HEK293 (cell line): ENCODE measurements around the gene P2RX6.

Source experiments
- FEZF1 ChIP-seq: fragments of 450-650 bp; formaldehyde crosslinking; IDR thresholded peaks from 2 replicates; pipeline ENCODE4 v1.5.1; 2016; ENCODE audit warnings: missing biosample characterization, missing genetic modification characterization
- KLF16 ChIP-seq: fragments of 450-650 bp; formaldehyde crosslinking; IDR thresholded peaks from 2 replicates; pipeline ENCODE4 v1.5.1; 2017; ENCODE audit warnings: missing biosample characterization, missing genetic modification characterization
- MEIS1 ChIP-seq: sonication (generic); formaldehyde crosslinking; IDR thresholded peaks from 2 replicates; pipeline ENCODE4 v1.8.1; 2022; ENCODE audit warnings: missing genetic modification reagents, mild to moderate bottlenecking, borderline replicate concordance
- PRDM1 ChIP-seq: fragments of 450-650 bp; formaldehyde crosslinking; IDR thresholded peaks from 2 replicates; pipeline ENCODE4; 2016; ENCODE audit warnings: missing biosample characterization, missing genetic modification characterization
- SP7 ChIP-seq: fragments of 450-650 bp; formaldehyde crosslinking; IDR thresholded peaks from 2 replicates; pipeline ENCODE4 v1.5.1; 2016; ENCODE audit warnings: missing biosample characterization, missing genetic modification characterization
- TRIM28 ChIP-seq: IDR thresholded peaks from 2 replicates; pipeline ENCODE4 v1.6.1; 2011; ENCODE audit warnings: low read length, control low read depth, borderline replicate concordance
- ZFP69B ChIP-seq: fragments of 450-650 bp; formaldehyde crosslinking; IDR thresholded peaks from 2 replicates; pipeline ENCODE4 v1.5.1; 2016; ENCODE audit warnings: missing biosample characterization, missing genetic modification characterization
- ZNF138 ChIP-seq: fragments of 450-650 bp; formaldehyde crosslinking; IDR thresholded peaks from 2 replicates; pipeline ENCODE4 v1.5.1; 2016; ENCODE audit warnings: missing biosample characterization, missing genetic modification characterization, borderline replicate concordance
- ZNF155 ChIP-seq: fragments of 450-650 bp; formaldehyde crosslinking; IDR thresholded peaks from 2 replicates; pipeline ENCODE4 v1.5.1; 2016; ENCODE audit warnings: missing biosample characterization, missing genetic modification characterization
- ZNF223 ChIP-seq: fragments of 450-650 bp; formaldehyde crosslinking; IDR thresholded peaks from 2 replicates; pipeline ENCODE4 v1.5.1; 2016; ENCODE audit warnings: missing biosample characterization, missing genetic modification characterization
- ZNF324 ChIP-seq: fragments of 450-650 bp; formaldehyde crosslinking; IDR thresholded peaks from 2 replicates; pipeline ENCODE4 v1.5.1; 2016; ENCODE audit warnings: missing biosample characterization, missing genetic modification characterization
- ZNF335 ChIP-seq: fragments of 450-650 bp; formaldehyde crosslinking; conservative IDR thresholded peaks from 2 replicates; pipeline ENCODE4 v1.5.1; 2016; ENCODE audit warnings: missing biosample characterization, missing genetic modification characterization
- ZNF354C ChIP-seq: fragments of 450-650 bp; formaldehyde crosslinking; IDR thresholded peaks from 2 replicates; pipeline ENCODE4 v1.5.1; 2016; ENCODE audit warnings: missing biosample characterization, missing genetic modification characterization, low read depth, borderline replicate concordance
- ZNF514 ChIP-seq: fragments of 450-650 bp; formaldehyde crosslinking; IDR thresholded peaks from 2 replicates; pipeline ENCODE4 v1.5.1; 2016; ENCODE audit warnings: missing biosample characterization, missing genetic modification characterization
- ZNF549 ChIP-seq: fragments of 450-650 bp; IDR thresholded peaks from 2 replicates; pipeline ENCODE4 v1.5.1; 2018; ENCODE audit warnings: missing biosample characterization, missing genetic modification characterization, mild to moderate bottlenecking, inconsistent platforms, moderate library complexity
- ZNF610 ChIP-seq: fragments of 450-650 bp; formaldehyde crosslinking; IDR thresholded peaks from 2 replicates; pipeline ENCODE4 v1.5.1; 2016; ENCODE audit warnings: missing biosample characterization, missing genetic modification characterization, borderline replicate concordance
- ZNF658 ChIP-seq: fragments of 450-650 bp; formaldehyde crosslinking; IDR thresholded peaks from 2 replicates; pipeline ENCODE4; 2016; ENCODE audit warnings: missing biosample characterization, missing genetic modification characterization
- ZNF701 ChIP-seq: fragments of 450-650 bp; formaldehyde crosslinking; IDR thresholded peaks from 2 replicates; pipeline ENCODE4 v1.5.1; 2016; ENCODE audit warnings: missing biosample characterization, missing genetic modification characterization
- ZNF707 ChIP-seq: fragments of 450-650 bp; formaldehyde crosslinking; IDR thresholded peaks from 2 replicates; pipeline ENCODE4 v1.5.1; 2016; ENCODE audit warnings: missing biosample characterization, missing genetic modification characterization
- ZNF747 ChIP-seq: fragments of 450-650 bp; formaldehyde crosslinking; IDR thresholded peaks from 2 replicates; pipeline ENCODE4 v1.5.1; 2016; ENCODE audit warnings: missing biosample characterization, missing genetic modification characterization
- ZSCAN30 ChIP-seq: fragments of 450-650 bp; IDR thresholded peaks from 2 replicates; pipeline ENCODE4 v1.5.1; 2018; ENCODE audit warnings: missing biosample characterization, mild to moderate bottlenecking, missing genetic modification characterization, moderate library complexity
- ZXDB ChIP-seq: fragments of 450-650 bp; formaldehyde crosslinking; IDR thresholded peaks from 2 replicates; pipeline ENCODE4 v1.5.1; 2016; ENCODE audit warnings: missing biosample characterization, missing genetic modification characterization
- TF ChIP-seq, protein P1 (sequence below): fragments of 450-650 bp; formaldehyde crosslinking; IDR thresholded peaks from 2 replicates; pipeline ENCODE4 v1.5.1; 2016; ENCODE audit warnings: missing biosample characterization, missing genetic modification characterization
- TF ChIP-seq, protein P2 (sequence below): fragments of 450-650 bp; formaldehyde crosslinking; IDR thresholded peaks from 2 replicates; pipeline ENCODE4 v1.5.1; 2016; ENCODE audit warnings: missing biosample characterization, missing genetic modification characterization
- TF ChIP-seq, protein P3 (sequence below): sonication (generic); formaldehyde crosslinking; IDR thresholded peaks from 2 replicates; pipeline ENCODE4 v1.8.1; 2022; ENCODE audit warnings: mild to moderate bottlenecking, moderate library complexity, missing genetic modification reagents
- TF ChIP-seq, protein P4 (sequence below): fragments of 450-650 bp; formaldehyde crosslinking; IDR thresholded peaks from 2 replicates; pipeline ENCODE4 v1.5.1; 2016; ENCODE audit warnings: missing biosample characterization, missing genetic modification characterization
- TF ChIP-seq, protein P5 (sequence below): fragments of 450-650 bp; formaldehyde crosslinking; IDR thresholded peaks from 2 replicates; pipeline ENCODE4 v1.5.1; 2016; ENCODE audit warnings: missing biosample characterization, missing genetic modification characterization
- TF ChIP-seq, protein P6 (sequence below): fragments of 450-650 bp; formaldehyde crosslinking; IDR thresholded peaks from 2 replicates; pipeline ENCODE4 v1.5.1; 2016; ENCODE audit warnings: missing biosample characterization, missing genetic modification characterization, low read depth
- TF ChIP-seq, protein P7 (sequence below): fragments of 450-650 bp; formaldehyde crosslinking; IDR thresholded peaks from 2 replicates; pipeline ENCODE4 v1.5.1; 2016; ENCODE audit warnings: missing biosample characterization, missing genetic modification characterization

P2RX6 gene

DNA sequence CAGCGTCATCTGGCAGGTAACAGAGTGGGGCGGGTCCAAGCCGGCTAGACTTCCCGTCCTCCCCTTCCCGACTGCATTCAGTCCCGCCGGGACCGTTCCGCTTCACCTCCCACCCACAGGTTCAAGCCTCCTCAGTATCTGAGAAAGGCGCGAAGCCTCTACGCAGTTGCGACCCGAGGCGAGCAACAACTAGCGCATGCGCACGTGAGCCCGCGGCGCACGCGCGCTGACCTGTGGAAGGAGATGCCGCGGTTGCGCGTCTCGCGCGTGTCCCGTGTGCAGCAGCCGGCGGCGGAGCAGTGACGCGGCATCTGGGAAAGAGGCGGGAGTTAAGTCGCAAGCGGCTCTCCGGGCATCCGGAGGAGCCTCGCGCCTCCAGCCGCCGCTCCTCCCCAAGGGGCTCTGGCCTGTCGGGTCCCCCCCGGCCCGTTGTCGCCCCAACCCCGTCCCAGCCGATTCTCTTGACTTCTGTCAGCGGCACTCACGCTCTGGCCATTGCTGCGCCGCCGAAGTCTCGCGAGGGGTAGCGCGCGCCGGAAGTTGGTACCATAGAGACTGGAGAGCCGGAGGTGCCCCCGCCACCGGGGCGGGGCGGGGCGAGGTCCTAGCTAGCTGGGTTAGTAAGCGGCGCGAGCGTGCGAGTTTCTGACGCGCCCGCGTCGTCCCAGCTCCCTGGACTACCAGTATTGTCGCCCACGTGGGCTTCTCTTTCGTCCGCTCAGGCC, 13.2 kb upstream of the P2RX6 start, which contains the start of gene THAP7 (continued):
- TF ChIP-seq, protein P1, sequence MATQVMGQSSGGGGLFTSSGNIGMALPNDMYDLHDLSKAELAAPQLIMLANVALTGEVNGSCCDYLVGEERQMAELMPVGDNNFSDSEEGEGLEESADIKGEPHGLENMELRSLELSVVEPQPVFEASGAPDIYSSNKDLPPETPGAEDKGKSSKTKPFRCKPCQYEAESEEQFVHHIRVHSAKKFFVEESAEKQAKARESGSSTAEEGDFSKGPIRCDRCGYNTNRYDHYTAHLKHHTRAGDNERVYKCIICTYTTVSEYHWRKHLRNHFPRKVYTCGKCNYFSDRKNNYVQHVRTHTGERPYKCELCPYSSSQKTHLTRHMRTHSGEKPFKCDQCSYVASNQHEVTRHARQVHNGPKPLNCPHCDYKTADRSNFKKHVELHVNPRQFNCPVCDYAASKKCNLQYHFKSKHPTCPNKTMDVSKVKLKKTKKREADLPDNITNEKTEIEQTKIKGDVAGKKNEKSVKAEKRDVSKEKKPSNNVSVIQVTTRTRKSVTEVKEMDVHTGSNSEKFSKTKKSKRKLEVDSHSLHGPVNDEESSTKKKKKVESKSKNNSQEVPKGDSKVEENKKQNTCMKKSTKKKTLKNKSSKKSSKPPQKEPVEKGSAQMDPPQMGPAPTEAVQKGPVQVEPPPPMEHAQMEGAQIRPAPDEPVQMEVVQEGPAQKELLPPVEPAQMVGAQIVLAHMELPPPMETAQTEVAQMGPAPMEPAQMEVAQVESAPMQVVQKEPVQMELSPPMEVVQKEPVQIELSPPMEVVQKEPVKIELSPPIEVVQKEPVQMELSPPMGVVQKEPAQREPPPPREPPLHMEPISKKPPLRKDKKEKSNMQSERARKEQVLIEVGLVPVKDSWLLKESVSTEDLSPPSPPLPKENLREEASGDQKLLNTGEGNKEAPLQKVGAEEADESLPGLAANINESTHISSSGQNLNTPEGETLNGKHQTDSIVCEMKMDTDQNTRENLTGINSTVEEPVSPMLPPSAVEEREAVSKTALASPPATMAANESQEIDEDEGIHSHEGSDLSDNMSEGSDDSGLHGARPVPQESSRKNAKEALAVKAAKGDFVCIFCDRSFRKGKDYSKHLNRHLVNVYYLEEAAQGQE (tag by site-specific recombination) = no peak
- TF ChIP-seq ZNF658 (tag by site-specific recombination) (no peak), ZNF701 (no peak), ZNF155 (no peak), ZNF354C (tag by site-specific recombination) (no peak), TRIM28 (no peak), KLF16 (tag by site-specific recombination) (peak; percentile 73), ZNF707 (no peak), MEIS1 (CRISPR knock-in tag) (no peak), FEZF1 (tag by site-specific recombination) (peak; percentile 76), SP7 (tag by site-specific recombination) (peak; percentile 88), ZNF610 (tag by site-specific recombination) (peak; percentile 60; the same call in 1 of the 2 replicates), ZNF514 (tag by site-specific recombination) (no peak), ZNF223 (tag by site-specific recombination) (no peak), PRDM1 (tag by site-specific recombination) (no peak), ZNF324 (tag by site-specific recombination) (peak; percentile 15), ZSCAN30 (tag by site-specific recombination) (peak; percentile 4; the same call in 1 of the 2 replicates), ZNF747 (tag by site-specific recombination) (no peak), ZXDB (peak; percentile 22; the same call in 1 of the 2 replicates), ZNF335 (tag by site-specific recombination) (0 out of 2 replicates have a peak, but pooled peaks have one; percentile 8), ZNF549 (tag by site-specific recombination) (no peak), ZFP69B (tag by site-specific recombination) (0 out of 2 replicates have a peak, but pooled peaks have one; percentile 6), ZNF138 (tag by site-specific recombination) (no peak)
- TF ChIP-seq, protein P2, sequence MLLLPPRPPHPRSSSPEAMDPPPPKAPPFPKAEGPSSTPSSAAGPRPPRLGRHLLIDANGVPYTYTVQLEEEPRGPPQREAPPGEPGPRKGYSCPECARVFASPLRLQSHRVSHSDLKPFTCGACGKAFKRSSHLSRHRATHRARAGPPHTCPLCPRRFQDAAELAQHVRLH = peak; percentile 55; the same call in 1 of the 2 replicates
- TF ChIP-seq, protein P3, sequence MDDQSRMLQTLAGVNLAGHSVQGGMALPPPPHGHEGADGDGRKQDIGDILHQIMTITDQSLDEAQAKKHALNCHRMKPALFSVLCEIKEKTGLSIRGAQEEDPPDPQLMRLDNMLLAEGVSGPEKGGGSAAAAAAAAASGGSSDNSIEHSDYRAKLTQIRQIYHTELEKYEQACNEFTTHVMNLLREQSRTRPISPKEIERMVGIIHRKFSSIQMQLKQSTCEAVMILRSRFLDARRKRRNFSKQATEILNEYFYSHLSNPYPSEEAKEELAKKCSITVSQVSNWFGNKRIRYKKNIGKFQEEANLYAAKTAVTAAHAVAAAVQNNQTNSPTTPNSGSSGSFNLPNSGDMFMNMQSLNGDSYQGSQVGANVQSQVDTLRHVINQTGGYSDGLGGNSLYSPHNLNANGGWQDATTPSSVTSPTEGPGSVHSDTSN (CRISPR knock-in tag) = peak; percentile 68
- TF ChIP-seq, protein P4, sequence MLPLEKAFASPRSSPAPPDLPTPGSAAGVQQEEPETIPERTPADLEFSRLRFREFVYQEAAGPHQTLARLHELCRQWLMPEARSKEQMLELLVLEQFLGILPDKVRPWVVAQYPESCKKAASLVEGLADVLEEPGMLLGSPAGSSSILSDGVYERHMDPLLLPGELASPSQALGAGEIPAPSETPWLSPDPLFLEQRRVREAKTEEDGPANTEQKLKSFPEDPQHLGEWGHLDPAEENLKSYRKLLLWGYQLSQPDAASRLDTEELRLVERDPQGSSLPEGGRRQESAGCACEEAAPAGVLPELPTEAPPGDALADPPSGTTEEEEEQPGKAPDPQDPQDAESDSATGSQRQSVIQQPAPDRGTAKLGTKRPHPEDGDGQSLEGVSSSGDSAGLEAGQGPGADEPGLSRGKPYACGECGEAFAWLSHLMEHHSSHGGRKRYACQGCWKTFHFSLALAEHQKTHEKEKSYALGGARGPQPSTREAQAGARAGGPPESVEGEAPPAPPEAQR (tag by site-specific recombination) = no peak
- TF ChIP-seq, protein P5, sequence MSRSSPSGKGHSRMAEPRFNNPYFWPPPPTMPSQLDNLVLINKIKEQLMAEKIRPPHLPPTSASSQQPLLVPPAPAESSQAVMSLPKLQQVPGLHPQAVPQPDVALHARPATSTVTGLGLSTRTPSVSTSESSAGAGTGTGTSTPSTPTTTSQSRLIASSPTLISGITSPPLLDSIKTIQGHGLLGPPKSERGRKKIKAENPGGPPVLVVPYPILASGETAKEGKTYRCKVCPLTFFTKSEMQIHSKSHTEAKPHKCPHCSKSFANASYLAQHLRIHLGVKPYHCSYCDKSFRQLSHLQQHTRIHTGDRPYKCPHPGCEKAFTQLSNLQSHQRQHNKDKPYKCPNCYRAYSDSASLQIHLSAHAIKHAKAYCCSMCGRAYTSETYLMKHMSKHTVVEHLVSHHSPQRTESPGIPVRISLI = no peak
- TF ChIP-seq, protein P6, sequence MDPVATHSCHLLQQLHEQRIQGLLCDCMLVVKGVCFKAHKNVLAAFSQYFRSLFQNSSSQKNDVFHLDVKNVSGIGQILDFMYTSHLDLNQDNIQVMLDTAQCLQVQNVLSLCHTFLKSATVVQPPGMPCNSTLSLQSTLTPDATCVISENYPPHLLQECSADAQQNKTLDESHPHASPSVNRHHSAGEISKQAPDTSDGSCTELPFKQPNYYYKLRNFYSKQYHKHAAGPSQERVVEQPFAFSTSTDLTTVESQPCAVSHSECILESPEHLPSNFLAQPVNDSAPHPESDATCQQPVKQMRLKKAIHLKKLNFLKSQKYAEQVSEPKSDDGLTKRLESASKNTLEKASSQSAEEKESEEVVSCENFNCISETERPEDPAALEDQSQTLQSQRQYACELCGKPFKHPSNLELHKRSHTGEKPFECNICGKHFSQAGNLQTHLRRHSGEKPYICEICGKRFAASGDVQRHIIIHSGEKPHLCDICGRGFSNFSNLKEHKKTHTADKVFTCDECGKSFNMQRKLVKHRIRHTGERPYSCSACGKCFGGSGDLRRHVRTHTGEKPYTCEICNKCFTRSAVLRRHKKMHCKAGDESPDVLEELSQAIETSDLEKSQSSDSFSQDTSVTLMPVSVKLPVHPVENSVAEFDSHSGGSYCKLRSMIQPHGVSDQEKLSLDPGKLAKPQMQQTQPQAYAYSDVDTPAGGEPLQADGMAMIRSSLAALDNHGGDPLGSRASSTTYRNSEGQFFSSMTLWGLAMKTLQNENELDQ (tag by site-specific recombination) = no peak
- TF ChIP-seq, protein P7, sequence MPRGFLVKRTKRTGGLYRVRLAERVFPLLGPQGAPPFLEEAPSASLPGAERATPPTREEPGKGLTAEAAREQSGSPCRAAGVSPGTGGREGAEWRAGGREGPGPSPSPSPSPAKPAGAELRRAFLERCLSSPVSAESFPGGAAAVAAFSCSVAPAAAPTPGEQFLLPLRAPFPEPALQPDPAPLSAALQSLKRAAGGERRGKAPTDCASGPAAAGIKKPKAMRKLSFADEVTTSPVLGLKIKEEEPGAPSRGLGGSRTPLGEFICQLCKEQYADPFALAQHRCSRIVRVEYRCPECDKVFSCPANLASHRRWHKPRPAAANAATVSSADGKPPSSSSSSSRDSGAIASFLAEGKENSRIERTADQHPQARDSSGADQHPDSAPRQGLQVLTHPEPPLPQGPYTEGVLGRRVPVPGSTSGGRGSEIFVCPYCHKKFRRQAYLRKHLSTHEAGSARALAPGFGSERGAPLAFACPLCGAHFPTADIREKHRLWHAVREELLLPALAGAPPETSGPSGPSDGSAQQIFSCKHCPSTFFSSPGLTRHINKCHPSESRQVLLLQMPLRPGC = no peak; the same call in 1 of the 2 replicates
